Motor neuron (in vitro differentiated cells): ENCODE data around the gene OCA2. TPM values are rescaled to one million over a fixed set of nuclear protein-coding genes. Genes with fewer than 3 reads are reported as not detected.

Experiments used
- ATAC-seq, 8 experiments: fragments of 200-7000 bp; cut with Tn5 transposase; replicated peaks in 6 of 8; 2 replicates each; pipeline ENCODE4 v1.8.0; 2021; ENCODE audit warnings: mild to moderate bottlenecking in 8 of 8, moderate library complexity in 8 of 8
- H3K27ac ChIP-seq, 2 donors: fragments of 250-450 bp; sonication (Bioruptor Pico); 2 replicates each; pipeline ENCODE4 v1.9.0; 2021; ENCODE audit warnings: antibody characterized with exemption in 2 of 2, mild to moderate bottlenecking in 2 of 2, moderate library complexity in 1 of 2
- H3K4me1 ChIP-seq, 2 donors: fragments of 250-450 bp; sonication (Bioruptor Pico); replicated peaks in 1 of 2; 2 replicates each; pipeline ENCODE4 v1.6.1; 2021; ENCODE audit warnings: antibody characterized with exemption in 2 of 2, mild to moderate bottlenecking in 2 of 2, moderate library complexity in 1 of 2
- H3K4me3 ChIP-seq, 5 donors: fragments of 250-450 bp; sonication (Bioruptor Pico); 2 replicates each; pipeline ENCODE4 v1.9.0; 2021; ENCODE audit warnings: antibody characterized with exemption in 5 of 5, mild to moderate bottlenecking in 5 of 5, moderate library complexity in 4 of 5
- WGBS, 10 experiments: fragments of 450-650 bp; shearing (Covaris generic); methylation state at CpG; one replicate each; pipeline ENCODE4 v1.0.0; 2022; 5-methylcytosine and 5-hydroxymethylcytosine counted together
- in situ Hi-C, 9 experiments: fragments of 400-800 bp; cut with MboI; loops; one replicate each; pipeline ENCODE4 v1.15.0; 2021; ENCODE audit warnings: low sequenced_read_pairs in 9 of 9, low pct_unique_long_range_greater_than_20kb in 2 of 9; ENCODE audit not compliant: unreplicated experiment in 9 of 9
- total RNA-seq, 8 experiments: library from RNA; unstranded; fragments of 300-600 nt; gene quantifications; 2 replicates each; pipeline versions ENCODE4 v1.2.3 to v1.2.4, GENCODE V29; 2022

OCA2 gene
- total RNA-seq, 8 experiments from 2014 or later, result 0.16 to 1.9 (median 0.29) TPM; not detected in 2

DNA sequence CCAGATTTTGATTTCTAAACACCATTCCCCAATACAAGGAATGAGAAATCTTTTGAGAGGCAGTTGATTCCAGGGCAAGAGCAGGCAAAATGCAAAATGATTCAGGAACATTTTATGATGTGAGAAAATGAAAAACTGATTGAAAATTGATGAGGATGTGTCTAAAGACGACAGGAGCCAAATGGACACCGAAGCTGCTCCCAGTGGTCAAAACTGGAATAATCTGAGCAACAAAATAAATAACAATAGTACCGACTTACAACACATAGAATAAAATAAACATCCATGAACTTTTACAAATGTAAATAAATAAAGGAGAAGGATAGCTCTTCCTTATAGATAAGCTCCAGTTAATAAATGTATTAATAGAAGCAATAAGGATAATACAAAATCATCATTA lies 186.8 kb downstream of the OCA2 start:
- ATAC-seq, result no peak
- no peak overlapping the region for H3K4me3 ChIP-seq
- no peak overlapping the region for H3K27ac ChIP-seq
- in situ Hi-C loops, result no loop called here
- H3K4me1 ChIP-seq, result no peaks in the 10 kb centered on the region
- WGBS, 10 experiments, result 30 to 95% (median 68%) methylated on average over 1 to 3 of the region's 3 CpGs

DNA sequence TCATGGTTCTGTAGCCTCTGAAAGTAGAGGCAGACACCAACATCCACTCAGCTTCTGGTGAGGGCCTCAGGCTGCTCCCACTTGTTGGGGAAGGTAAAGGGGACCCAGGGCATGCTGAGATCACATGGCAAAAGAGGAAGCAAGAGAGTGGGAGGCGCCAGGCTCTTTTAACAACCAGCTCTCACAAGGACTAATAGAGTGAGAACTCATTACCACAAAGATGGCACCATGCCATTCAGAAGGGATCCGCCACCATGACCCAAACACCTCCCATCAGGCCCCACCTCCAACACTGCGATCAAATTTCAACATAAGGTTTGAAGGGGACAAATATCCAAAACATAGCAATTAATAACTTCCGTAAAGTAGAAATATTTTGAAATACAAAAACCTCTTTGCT lies 192.3 kb downstream of the OCA2 start:
- no peak overlapping the region for H3K4me3 ChIP-seq
- no peak for ATAC-seq
- 0 to 100% (median 90%) methylated on average over 1 to 4 of the region's 4 CpGs for WGBS, 10 experiments
- no peak overlapping the region for H3K27ac ChIP-seq
- H3K4me1 ChIP-seq, result no peaks in the 10 kb centered on the region
- in situ Hi-C loops, result no loop called here

DNA sequence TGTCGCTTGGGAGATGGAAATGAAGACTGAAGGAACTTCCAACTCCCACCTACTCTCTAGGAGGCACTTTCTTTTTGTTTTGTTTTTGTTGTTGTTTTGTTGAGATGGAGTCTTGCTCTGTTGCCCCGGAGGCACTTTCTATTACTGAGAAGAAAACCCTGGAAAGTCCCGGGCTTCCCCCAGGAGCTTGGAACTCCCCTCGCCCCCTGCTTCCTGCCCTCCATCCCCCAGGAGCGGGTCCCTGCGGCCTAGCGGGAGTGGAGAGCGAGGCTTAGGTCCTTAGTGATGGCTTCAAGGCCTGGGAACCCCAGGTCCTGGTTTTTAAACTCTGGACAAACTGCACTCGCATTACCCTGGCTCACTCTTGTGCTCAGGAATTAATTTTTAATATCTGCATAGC lies 195.7 kb downstream of the OCA2 start:
- ATAC-seq, result no peak
- H3K4me3 ChIP-seq, result no peak overlapping the region
- no peak overlapping the region for H3K27ac ChIP-seq
- H3K4me1 ChIP-seq, result no peaks in the 10 kb centered on the region
- 80 to 100% (median 100%) methylated on average over 1 to 3 of the region's 9 CpGs; no CpG with 5 or more reads in 7 of the 10 experiments for WGBS, 10 experiments
- in situ Hi-C loops, result no loop called here

DNA sequence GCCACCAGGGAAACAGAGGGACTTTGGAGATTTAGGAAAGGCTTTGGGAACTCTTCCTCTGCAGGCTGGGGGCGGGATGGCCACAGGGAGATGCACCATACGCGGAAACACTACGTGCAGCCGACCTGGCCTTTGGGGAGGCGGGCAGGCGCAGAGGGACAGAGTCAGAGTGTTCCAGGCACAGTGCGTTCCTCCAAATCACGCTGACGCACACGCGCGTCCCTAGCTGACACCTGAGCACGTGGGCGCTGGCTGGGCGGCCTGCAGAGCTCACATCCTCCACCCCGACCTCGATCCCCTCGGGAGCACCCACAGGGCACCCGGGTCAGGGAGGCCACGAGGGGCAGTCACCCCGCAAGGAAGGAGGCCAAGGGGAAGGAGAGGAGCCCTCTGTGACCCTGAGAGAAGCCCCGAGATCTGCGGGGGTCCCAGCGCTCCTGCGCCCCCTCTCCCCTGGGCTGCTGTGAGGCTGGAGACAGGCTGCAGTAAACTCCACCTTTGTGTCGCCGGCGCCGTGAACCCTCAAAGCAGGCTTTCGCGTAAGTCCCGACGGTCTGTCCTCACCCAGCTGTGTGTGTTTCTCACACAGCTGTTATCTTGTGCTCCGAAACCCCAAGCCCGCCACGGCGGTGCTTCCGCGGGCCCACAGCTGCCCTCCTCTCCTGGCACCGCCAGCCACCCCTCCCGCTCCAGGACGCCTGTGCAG lies 196.3 kb downstream of the OCA2 start:
- ATAC-seq, result no peak
- H3K27ac ChIP-seq, result no peak overlapping the region
- no peak overlapping the region for H3K4me3 ChIP-seq
- 71 to 100% (median 84%) methylated on average over 1 to 13 of the region's 43 CpGs; no CpG with 5 or more reads in 3 of the 10 experiments for WGBS, 10 experiments
- in situ Hi-C loops, result no loop called here
- H3K4me1 ChIP-seq, result no peaks in the 10 kb centered on the region

DNA sequence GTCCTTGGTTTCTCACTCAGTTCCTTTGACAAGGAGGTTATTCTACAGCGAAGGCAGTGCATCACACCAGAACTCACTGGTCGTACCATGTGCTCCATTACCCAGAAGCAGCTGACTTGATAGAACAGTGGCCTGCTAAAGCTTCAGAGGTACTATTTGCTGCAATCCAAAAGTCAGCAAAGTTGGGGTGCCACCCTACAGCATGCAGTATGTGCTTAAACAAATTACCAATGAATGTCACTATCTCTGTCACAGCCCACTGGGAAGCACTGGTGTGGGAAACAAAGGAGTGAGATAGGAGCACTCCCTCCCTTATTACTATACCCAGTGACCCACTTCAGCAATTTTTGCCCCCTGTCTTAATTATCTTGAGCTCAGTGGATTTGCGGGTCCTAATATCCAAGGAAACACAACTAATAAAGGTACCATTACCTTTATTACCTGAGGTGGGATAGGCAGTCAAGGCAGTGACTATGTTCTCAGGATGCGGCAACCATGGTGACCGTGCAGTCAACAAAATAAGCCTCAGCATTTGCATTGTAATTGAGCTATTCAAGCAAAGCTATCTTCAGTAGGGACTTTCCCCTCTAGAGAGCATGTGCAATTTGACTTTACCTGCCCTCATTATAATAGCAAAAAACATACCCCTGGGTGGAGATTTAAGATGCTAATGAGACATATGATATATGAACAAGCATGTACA lies 199.4 kb downstream of the OCA2 start:
- no peaks in the 10 kb centered on the region for H3K4me1 ChIP-seq
- no peak overlapping the region for H3K4me3 ChIP-seq
- WGBS, 10 experiments, result 44 to 100% (median 67%) methylated on average over 1 to 4 of the region's 5 CpGs; no CpG with 5 or more reads in 1 of the 10 experiments
- ATAC-seq, result no peak
- in situ Hi-C loops, result no loop called here
- no peak overlapping the region for H3K27ac ChIP-seq

DNA sequence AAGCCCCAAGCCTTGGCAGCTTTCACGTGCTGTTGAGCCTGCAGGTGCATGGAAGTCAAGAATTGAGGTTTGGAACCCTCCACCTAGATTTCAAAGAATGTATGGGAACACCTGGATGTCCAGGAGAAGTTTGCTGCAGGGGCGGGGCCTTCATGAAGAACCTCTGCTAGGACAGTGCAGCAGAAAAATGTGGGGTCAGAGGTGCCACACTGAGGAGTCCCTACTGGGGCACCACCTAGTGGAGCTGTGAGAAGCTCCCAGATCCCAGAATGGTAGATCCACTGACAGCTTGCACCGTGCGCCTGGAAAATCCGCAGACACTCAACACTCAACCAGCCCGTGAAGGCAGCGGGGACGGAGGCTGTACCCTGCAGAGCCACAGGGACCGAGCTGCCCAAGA lies 201.6 kb downstream of the OCA2 start:
- H3K4me3 ChIP-seq, result no peak overlapping the region
- in situ Hi-C loops, result no loop called here
- H3K4me1 ChIP-seq, result no peaks in the 10 kb centered on the region
- WGBS, 10 experiments, result 55 to 89% (median 83%) methylated on average over 1 to 4 of the region's 9 CpGs; no CpG with 5 or more reads in 7 of the 10 experiments
- no peak overlapping the region for H3K27ac ChIP-seq
- ATAC-seq, result no peak

DNA sequence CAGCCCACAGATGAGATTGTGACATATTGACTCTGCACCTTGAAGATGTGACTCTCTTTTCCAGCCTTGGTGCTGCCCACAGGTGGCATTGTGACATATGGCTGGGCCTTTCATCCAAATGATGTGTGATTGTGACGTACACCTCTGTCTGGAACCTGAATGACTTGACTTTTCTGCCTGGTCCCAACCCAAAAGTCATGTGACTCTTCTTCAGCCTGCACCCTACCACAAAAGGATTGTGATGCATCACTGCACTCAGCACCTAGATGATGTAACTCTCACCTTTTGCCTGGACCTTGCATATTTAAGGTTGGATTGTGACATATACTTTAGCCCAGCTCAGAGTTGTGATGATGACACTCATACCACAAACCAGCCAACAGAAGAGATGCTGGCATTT lies 204.5 kb downstream of the OCA2 start:
- in situ Hi-C loops, result no loop called here
- no peak for ATAC-seq
- WGBS, 10 experiments, result 0 to 100% (median 78%) methylated on average over 1 of the region's 1 CpG; no CpG with 5 or more reads in 7 of the 10 experiments
- Histone ChIP-seq H3K4me3 (no peak overlapping the region), H3K4me1 (no peaks in the 10 kb centered on the region), H3K27ac (no peak overlapping the region)

DNA sequence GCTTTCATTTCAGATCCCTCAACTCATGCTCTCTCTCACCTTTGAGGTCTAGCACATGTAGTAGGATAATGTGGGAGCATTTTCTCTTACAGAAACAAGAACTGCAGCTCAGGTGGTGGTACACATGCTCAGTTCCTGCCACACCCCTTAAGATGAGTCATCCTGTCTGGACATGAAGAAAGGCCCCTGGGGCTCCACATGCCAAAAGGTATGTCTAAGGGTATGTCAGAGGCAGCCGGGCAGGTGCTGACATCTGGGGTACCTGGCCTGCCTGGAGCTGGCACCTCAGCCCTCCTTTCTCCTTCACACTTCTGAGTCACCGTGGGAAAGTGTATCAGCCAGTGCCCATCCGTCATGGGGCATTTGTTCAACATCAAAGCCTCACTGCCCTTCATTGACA lies 209.9 kb downstream of the OCA2 start:
- 14 to 60% methylated on average over 1 of the region's 3 CpGs; no CpG with 5 or more reads in 8 of the 10 experiments for WGBS, 10 experiments
- in situ Hi-C loops, result no loop called here
- ATAC-seq, result no peak
- Histone ChIP-seq H3K4me3 (no peak overlapping the region), H3K27ac (no peak overlapping the region), H3K4me1 (no peaks in the 10 kb centered on the region)

DNA sequence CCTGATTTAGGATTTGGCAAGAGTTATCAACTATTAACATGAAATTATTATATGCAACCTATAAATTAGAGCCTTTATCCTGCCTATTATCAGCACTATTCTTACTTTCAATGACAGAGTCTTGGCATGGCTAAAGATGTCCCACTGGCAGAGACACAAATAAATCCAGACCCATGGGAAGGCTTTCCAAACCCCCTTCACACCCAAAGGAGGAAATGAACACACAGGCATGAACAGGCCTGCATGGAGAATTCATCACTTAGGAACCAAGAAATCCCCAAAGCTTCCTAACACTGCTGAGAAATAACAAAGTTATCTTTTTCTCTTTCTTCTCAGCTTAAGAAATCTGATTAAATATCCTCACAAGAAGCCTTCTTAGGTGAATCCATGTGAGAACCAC lies 213.9 kb downstream of the OCA2 start:
- no peak overlapping the region for H3K27ac ChIP-seq
- no peak overlapping the region for H3K4me3 ChIP-seq
- in situ Hi-C loops, result no loop called here
- no peaks in the 10 kb centered on the region for H3K4me1 ChIP-seq
- no peak for ATAC-seq

DNA sequence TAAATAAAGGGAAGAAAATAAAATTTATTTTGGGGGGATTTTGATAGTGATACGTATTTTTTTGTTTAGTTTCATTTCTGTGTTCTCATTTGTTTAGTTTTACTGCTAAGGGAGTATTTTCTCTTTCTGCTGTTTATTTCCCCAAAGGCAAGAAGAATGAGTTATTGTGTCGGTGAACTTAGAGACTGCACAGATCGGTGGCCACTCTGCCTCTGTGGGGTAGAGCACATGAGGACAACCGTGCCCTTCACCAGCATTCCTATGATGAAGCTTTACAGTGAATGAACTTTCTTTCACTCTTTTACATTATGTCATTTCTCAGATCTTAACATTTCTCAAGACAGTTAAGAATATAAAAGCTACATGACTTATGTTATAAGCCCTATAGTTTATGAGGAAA lies 214.4 kb downstream of the OCA2 start:
- Histone ChIP-seq H3K27ac (no peak overlapping the region), H3K4me3 (no peak overlapping the region), H3K4me1 (no peaks in the 10 kb centered on the region)
- WGBS, 10 experiments, result 3 to 100% (median 85%) methylated on average over 1 to 4 of the region's 4 CpGs; no CpG with 5 or more reads in 1 of the 10 experiments
- ATAC-seq, result no peak
- in situ Hi-C loops, result no loop called here

DNA sequence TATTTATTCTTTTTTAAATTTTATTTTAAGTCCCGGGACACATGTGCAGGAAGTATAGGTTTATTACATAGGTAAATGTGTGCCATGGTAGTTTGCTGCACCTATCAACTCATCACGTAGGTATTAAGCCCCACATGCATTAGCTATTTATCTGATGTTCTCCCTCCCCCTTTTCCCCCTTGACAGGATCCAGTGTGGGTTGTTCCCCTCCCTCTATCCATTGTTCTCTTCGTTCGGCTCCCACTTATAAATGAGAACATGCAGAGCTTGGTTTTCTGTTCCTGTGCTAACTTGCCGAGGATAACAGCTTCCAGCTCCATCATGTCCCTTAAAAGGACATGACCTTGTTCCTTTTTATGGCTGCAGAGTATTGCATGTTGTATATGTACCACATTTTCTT lies 220.3 kb downstream of the OCA2 start:
- ATAC-seq, result no peak
- 5 to 88% (median 37%) methylated on average over 1 to 5 of the region's 5 CpGs for WGBS, 10 experiments
- no peaks in the 10 kb centered on the region for H3K4me1 ChIP-seq
- H3K4me3 ChIP-seq, result no peak overlapping the region
- H3K27ac ChIP-seq, result no peak overlapping the region
- in situ Hi-C loops, result no loop called here

DNA sequence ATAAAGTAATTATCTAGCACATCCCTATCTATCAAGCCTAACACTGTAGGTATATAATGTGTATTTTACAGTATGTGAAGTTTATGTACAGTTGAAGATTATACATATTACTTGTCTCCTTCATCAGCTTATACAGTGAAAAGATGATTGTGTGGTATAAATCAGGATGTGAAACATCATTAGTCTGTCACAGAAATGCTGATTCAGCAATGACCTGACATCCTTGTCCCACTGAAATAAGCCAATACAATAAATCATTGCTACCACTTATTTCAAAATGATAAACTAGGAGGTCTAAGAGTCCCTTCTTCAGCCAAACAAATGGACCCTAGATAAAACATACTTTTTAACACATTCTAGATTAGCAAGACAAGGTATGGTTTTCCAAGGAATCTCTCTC lies 225.3 kb downstream of the OCA2 start:
- in situ Hi-C loops, result no loop called here
- H3K4me1 ChIP-seq, result peaks cover 6 to 9% of the 10 kb centered on the region in 2 donors
- H3K4me3 ChIP-seq, result no peak overlapping the region
- no peak for ATAC-seq
- H3K27ac ChIP-seq, result no peak overlapping the region

DNA sequence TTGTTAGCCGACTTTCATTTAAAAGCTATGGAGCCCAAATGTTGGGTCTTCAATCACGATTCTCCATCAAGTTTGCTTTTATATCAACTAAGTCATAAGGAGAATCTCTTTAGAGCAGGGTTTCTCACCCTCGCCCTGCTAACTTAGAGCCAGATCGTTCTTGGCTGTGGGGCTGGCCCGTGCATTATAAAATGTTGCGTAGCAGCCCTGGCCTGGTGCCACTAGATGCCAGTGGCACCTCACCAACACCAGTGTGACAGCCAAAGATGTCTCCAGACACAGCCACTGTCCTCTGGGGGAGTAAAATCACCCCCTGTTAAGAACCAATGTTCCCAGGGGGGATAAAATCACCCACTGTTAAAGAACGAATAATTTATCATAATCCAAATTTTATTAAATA lies 226.1 kb downstream of the OCA2 start:
- no peak for ATAC-seq
- WGBS, 10 experiments, result 0 to 100% (median 76%) methylated on average over 1 to 4 of the region's 7 CpGs; no CpG with 5 or more reads in 2 of the 10 experiments
- Histone ChIP-seq H3K27ac (no peak overlapping the region), H3K4me3 (no peak overlapping the region), H3K4me1 (peaks cover 6 to 9% of the 10 kb centered on the region in 2 donors)
- in situ Hi-C loops, result no loop called here

DNA sequence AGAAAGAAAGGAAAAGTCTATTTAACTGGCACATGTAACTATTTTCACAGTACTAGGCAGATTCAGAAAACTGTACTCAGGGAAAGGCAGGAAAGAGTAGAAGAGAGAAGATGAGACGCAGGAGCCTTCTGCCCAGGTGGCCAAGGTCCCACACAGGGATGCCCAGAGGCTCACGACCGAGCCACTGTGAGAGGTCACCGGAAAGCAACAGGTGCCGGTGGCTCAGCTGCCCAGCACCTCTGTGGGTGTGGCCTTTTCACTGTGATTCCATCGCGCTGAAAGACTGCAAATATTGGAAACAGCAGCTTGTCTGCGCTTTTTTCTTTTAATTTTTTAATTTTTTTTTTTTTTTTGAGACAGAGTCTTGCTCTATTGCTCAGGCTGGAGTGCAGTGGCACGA lies 226.8 kb downstream of the OCA2 start:
- in situ Hi-C loops, result no loop called here
- WGBS, 10 experiments, result 60 to 100% (median 86%) methylated on average over 1 to 6 of the region's 9 CpGs; no CpG with 5 or more reads in 3 of the 10 experiments

More for the DNA sequence above, 226.8 kb downstream of the OCA2 start:
- Histone ChIP-seq H3K4me3 (no peak overlapping the region), H3K4me1 (peaks cover 6 to 9% of the 10 kb centered on the region in 2 donors), H3K27ac (no peak overlapping the region)
- no peak for ATAC-seq
